Smooth muscle cell (in vitro differentiated cells): Measurements from ENCODE around the gene DUSP22. TPM values are rescaled to one million over a fixed set of nuclear protein-coding genes. Genes with fewer than 3 reads are reported as not detected.

Experiments used
- DNase-seq: peaks from one replicate; lab custom pipeline; 2025; ENCODE audit not compliant: unreplicated experiment; lab: John Stamatoyannopoulos, UW
- H2AFZ ChIP-seq: fragments of 200-600 bp; sonication (generic); 2 replicates; pipeline ENCODE4 v1.6.0; 2016; ENCODE audit warnings: antibody characterized with exemption, low read depth, mild to moderate bottlenecking
- H3F3A ChIP-seq: fragments of 200-600 bp; sonication (generic); 2 replicates; pipeline ENCODE4 v1.6.0; 2017; ENCODE audit warnings: antibody characterized with exemption, low read depth
- H3K27ac ChIP-seq: fragments of 200-600 bp; sonication (generic); 2 replicates; pipeline ENCODE4 v1.5.1; 2016; ENCODE audit warnings: low read depth, mild to moderate bottlenecking
- H3K27me3 ChIP-seq: fragments of 200-600 bp; sonication (generic); 2 replicates; pipeline ENCODE4 v1.6.1; 2016; ENCODE audit warnings: low read depth, mild to moderate bottlenecking
- H3K36me3 ChIP-seq: fragments of 200-600 bp; sonication (generic); 2 replicates; pipeline ENCODE4 v1.5.1; 2016; ENCODE audit warnings: low read depth
- H3K4me1 ChIP-seq: fragments of 200-600 bp; sonication (generic); 2 replicates; pipeline ENCODE4 v1.5.1; 2016; ENCODE audit warnings: low read depth
- H3K4me2 ChIP-seq: fragments of 200-600 bp; sonication (generic); 2 replicates; pipeline ENCODE4 v1.6.0; 2016; ENCODE audit warnings: mild to moderate bottlenecking
- H3K4me3 ChIP-seq: fragments of 200-600 bp; sonication (generic); 2 replicates; pipeline ENCODE4 v1.5.1; 2016; ENCODE audit warnings: mild to moderate bottlenecking
- H3K79me2 ChIP-seq: fragments of 200-600 bp; sonication (generic); 2 replicates; pipeline ENCODE4 v1.6.0; 2016; ENCODE audit warnings: low read depth, mild to moderate bottlenecking
- H3K9ac ChIP-seq: fragments of 200-600 bp; sonication (generic); 2 replicates; pipeline ENCODE4 v1.6.0; 2016; ENCODE audit warnings: low read depth
- H3K9me3 ChIP-seq: fragments of 200-600 bp; sonication (generic); replicated peaks from 2 replicates; pipeline ENCODE4 v1.5.1; 2016; ENCODE audit warnings: low read depth
- H4K20me1 ChIP-seq: fragments of 200-600 bp; sonication (generic); 2 replicates; pipeline ENCODE4 v1.6.0; 2016; ENCODE audit warnings: low read depth
- WGBS: methylation state at CpG from one replicate; pipeline ENCODE4 v1.1.7; 2016; ENCODE audit warnings: low lambda C conversion rate; 5-methylcytosine and 5-hydroxymethylcytosine counted together
- polyA plus RNA-seq: library from polyadenylated mRNA; unstranded; fragments of >200 nt; fragmentation: Nextera tagmentation; extraction: Ambion mirVana; gene quantifications from 2 replicates; pipeline ENCODE4 v1.2.1, GENCODE V29; 2016
- total RNA-seq: library from RNA; depleted of rRNA; stranded (reverse); fragments of >200 nt; gene quantifications from 2 replicates; pipeline ENCODE4 v1.2.3, GENCODE V29; 2014
- TF ChIP-seq, protein P1 (sequence below): fragments of 200-600 bp; sonication (generic); IDR thresholded peaks from 2 replicates; pipeline ENCODE4 v1.5.1; 2017; ENCODE audit warnings: borderline replicate concordance, mild to moderate bottlenecking, antibody characterized with exemption; ENCODE audit not compliant: insufficient read depth, poor library complexity, severe bottlenecking

Gene DUSP22
- total and polyA plus RNA-seq, 2 experiments from 2014 or later = 16.3 to 19.1 TPM

DNA sequence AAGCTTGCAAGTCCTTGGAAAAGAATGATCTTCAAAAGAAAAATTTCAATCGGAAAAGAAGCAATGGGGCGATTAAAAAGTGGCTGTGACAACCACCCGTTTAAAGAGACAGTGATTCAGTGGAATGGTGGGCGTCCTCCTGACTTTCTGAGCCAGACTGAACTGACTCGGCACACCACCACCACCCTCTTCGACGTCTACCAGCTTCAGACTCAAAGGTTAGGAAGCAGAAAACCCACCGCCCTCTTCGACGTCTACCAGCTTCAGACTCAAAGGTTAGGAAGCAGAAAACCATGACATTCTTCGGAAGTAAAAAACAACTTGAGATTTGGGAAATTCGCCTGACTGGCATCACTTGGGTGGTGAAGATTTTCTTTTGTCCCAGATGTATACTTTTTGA, 71.0 kb downstream of the DUSP22 start:
- no peaks in the 10 kb centered on the region for H3K4me1 ChIP-seq
- H4K20me1 ChIP-seq = no peaks in the 10 kb centered on the region
- no peaks in the 10 kb centered on the region for H3K79me2 ChIP-seq
- H3K4me3 ChIP-seq = no peak overlapping the region
- TF ChIP-seq, protein P1, sequence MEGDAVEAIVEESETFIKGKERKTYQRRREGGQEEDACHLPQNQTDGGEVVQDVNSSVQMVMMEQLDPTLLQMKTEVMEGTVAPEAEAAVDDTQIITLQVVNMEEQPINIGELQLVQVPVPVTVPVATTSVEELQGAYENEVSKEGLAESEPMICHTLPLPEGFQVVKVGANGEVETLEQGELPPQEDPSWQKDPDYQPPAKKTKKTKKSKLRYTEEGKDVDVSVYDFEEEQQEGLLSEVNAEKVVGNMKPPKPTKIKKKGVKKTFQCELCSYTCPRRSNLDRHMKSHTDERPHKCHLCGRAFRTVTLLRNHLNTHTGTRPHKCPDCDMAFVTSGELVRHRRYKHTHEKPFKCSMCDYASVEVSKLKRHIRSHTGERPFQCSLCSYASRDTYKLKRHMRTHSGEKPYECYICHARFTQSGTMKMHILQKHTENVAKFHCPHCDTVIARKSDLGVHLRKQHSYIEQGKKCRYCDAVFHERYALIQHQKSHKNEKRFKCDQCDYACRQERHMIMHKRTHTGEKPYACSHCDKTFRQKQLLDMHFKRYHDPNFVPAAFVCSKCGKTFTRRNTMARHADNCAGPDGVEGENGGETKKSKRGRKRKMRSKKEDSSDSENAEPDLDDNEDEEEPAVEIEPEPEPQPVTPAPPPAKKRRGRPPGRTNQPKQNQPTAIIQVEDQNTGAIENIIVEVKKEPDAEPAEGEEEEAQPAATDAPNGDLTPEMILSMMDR = no peak
- no peak for DNase-seq
- WGBS = 84% methylated on average over 12 of the region's 12 CpGs
- H3K9ac ChIP-seq = no peak overlapping the region
- H3K27ac ChIP-seq = no peak overlapping the region
- no peak overlapping the region for H2AFZ ChIP-seq
- no peaks in the 10 kb centered on the region for H3K27me3 ChIP-seq
- peaks cover 9% of the 10 kb centered on the region for H3K9me3 ChIP-seq
- H3K4me2 ChIP-seq = no peak overlapping the region
- H3K36me3 ChIP-seq = no peaks in the 10 kb centered on the region
- H3F3A ChIP-seq = no peaks in the 10 kb centered on the region

DNA sequence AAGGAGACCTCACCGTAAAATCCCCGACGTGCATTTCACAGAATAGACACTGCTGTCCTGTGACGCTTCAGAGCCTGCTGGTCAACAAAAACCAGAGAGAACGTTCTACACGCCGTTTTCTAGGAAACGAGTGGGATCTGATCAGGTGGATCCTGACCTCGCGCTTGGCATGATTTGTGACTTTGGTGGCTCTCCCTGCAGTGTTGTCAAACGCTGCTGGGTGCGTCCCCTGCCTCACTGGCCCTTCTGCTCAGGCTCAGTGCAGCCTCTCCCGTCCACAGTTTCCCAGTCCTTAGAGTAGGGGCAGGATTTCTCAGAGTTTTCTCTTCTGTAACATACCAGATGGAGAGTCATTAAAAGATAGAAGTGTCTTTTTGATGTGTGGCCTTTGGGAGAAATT, 71.6 kb downstream of the DUSP22 start:
- Histone ChIP-seq H3K27me3 (no peaks in the 10 kb centered on the region), H3K4me2 (no peak overlapping the region), H4K20me1 (no peaks in the 10 kb centered on the region), H3K27ac (no peak overlapping the region), H3K36me3 (no peaks in the 10 kb centered on the region), H2AFZ (no peak overlapping the region), H3K79me2 (no peaks in the 10 kb centered on the region), H3K4me1 (no peaks in the 10 kb centered on the region), H3K9me3 (peaks cover 9% of the 10 kb centered on the region), H3K4me3 (no peak overlapping the region), H3K9ac (no peak overlapping the region), H3F3A (no peaks in the 10 kb centered on the region)
- WGBS = 89% methylated on average over 13 of the region's 13 CpGs
- TF ChIP-seq, protein P1 = no peak
- DNase-seq = no peak

DNA sequence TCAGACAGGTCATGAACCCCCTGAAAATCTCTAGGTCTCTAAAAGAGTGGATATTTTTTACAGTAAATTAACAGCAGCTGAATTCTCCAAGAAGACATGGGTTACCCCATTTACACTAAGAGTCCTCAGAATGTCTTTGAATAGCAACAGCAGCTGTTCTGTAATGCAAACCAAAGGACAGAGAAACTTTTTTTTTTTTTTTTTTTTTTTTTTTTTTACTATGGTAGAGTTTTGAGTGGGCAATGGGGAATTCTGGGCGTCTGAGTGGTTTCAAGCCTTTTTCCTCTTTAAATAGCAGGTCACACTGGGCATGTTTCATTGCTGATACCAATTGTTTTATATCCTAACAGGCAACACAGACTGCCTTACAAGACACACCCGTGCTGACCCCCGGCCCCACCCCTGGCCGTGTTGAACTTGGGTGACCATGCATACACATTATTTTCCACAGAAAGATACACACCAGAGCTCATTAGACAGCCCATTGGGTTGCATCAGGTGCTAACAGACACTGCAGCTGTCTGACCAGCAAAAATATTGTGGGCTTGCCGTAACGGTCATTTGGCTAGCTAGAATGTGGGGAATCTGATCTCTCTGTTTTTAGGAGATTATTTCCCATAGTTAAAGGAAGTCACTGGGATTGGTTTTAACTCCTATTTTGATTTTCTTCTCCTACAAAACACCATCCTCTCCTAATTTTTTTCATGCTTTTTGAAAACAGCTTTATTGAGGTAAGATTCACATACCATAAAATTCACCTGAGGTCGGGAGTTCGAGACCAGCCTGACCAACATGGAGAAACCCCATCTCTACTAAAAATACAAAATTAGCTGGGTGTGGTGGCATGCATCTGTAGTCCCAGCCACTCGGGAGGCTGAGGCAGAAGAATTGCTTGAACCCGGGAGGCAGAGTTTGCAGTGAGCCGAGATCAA, 72.6 kb downstream of the DUSP22 start:
- Histone ChIP-seq H3K36me3 (no peaks in the 10 kb centered on the region), H3K27ac (no peak overlapping the region), H2AFZ (no peak overlapping the region), H3K27me3 (no peaks in the 10 kb centered on the region), H3K4me2 (no peak overlapping the region), H3K4me3 (no peak overlapping the region), H3K9ac (no peak overlapping the region), H3F3A (no peaks in the 10 kb centered on the region), H4K20me1 (no peaks in the 10 kb centered on the region), H3K4me1 (no peaks in the 10 kb centered on the region), H3K9me3 (peaks cover 9% of the 10 kb centered on the region), H3K79me2 (no peaks in the 10 kb centered on the region)
- TF ChIP-seq, protein P1 = no peak
- WGBS = 77% methylated on average over 11 of the region's 11 CpGs
- no peak for DNase-seq
